ENCODE measurements around the gene TMEM192. TPM values are rescaled to one million over a fixed set of nuclear protein-coding genes. Genes with fewer than 3 reads are reported as not detected.
"Not testable (repeated sequence)": the region's sequence is repeated elsewhere in the genome, so short reads cannot be mapped to it uniquely, and the experiment has no call there.

The TMEM192 gene
- total and polyA plus RNA-seq, 2 of the 13 experiments (the other 11 are each of a cell fraction or from before 2014, with no cell fraction given) = 19.8 to 19.9 TPM

DNA sequence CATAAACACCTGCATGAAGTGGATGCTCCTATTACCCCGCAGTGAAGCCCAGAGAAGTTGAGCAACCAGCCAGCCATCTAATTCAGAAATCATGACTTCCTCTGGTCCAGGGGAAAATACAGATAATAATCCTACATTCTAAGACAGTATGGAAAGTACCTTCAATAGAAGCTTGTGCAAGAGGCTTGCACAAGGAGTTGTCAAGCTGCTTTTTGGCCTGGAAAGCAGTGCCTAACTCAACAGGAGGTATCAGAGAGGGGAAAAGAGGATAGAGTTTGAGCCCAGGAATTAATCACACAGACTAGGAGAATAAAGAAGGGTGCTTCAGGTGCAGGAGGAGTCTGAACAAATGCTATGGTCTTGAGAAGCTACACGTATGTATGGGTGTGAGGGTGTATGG is 26.7 kb downstream of the TMEM192 start:
- Histone ChIP-seq H3K27ac (ENCODE audit: extremely low read length, insufficient read depth, low read length) (no peak overlapping the region), H3K4me1 (ENCODE audit: insufficient read depth, low read length) (no peaks in the 10 kb centered on the region), H3K79me2 (ENCODE audit: insufficient read depth, low read length) (no peaks in the 10 kb centered on the region), H2AFZ (ENCODE audit: low read length) (no peak overlapping the region), H3K4me3 (replicated peaks in 1 of 3; ENCODE audit: insufficient read depth in 1 of 3, low read depth in 2 of 3, low read length in 3 of 3) (no peak overlapping the region), H3K9me3 (ENCODE audit: low read length) (no peaks in the 10 kb centered on the region), H3K36me3 (replicated peaks in 1 of 2; ENCODE audit: control insufficient read depth in 1 of 2, insufficient read depth in 2 of 2, low read length in 2 of 2) (peaks cover 8 to 28% of the 10 kb centered on the region in 2 experiments; a peak in 4 of 5 replicates), H3K4me2 (ENCODE audit: low read depth, low read length) (no peak overlapping the region), H3K27me3 (ENCODE audit: control insufficient read depth in 1 of 2, insufficient read depth in 2 of 2, low read length in 2 of 2) (no peaks in the 10 kb centered on the region), H4K20me1 (ENCODE audit: insufficient read depth, low read length) (no peaks in the 10 kb centered on the region), H3K9ac (ENCODE audit: insufficient read depth, low read depth, low read length) (no peak overlapping the region)
- 99% methylated on average over 2 of the region's 2 CpGs for WGBS (ENCODE audit: low lambda C conversion rate)
- CTCF ChIA-PET (ENCODE audit: low intra/inter-chr PET ratio, low total read pairs) = no interaction called here
- FAIRE-seq = no peak
- POLR2A ChIA-PET = no interaction called here
- in situ Hi-C loops (cut with HindIII; ENCODE audit: extremely low pct_ligation_motif_present, low pct_unique_long_range_greater_than_20kb) = no loop called here
- BruUV-seq (replicated peaks) = no TSS peak
- intact Hi-C loops (cut with micrococcal nuclease; ENCODE audit: unreplicated experiment) = no loop called here
- no peak for DNase-seq (ENCODE audit: low spot score)
- TF ChIP-seq ZNF543 (CRISPR knock-in tag; IDR thresholded peaks at IDR 0.05) (no peak), SIN3B (IDR thresholded peaks at IDR 0.05; ENCODE audit: low read length) (no peak), XBP1 (CRISPR knock-in tag; IDR thresholded peaks at IDR 0.05) (no peak), ZFP41 (CRISPR knock-in tag; IDR thresholded peaks at IDR 0.05; ENCODE audit: borderline replicate concordance) (no peak)
- TF ChIP-seq, protein P1, sequence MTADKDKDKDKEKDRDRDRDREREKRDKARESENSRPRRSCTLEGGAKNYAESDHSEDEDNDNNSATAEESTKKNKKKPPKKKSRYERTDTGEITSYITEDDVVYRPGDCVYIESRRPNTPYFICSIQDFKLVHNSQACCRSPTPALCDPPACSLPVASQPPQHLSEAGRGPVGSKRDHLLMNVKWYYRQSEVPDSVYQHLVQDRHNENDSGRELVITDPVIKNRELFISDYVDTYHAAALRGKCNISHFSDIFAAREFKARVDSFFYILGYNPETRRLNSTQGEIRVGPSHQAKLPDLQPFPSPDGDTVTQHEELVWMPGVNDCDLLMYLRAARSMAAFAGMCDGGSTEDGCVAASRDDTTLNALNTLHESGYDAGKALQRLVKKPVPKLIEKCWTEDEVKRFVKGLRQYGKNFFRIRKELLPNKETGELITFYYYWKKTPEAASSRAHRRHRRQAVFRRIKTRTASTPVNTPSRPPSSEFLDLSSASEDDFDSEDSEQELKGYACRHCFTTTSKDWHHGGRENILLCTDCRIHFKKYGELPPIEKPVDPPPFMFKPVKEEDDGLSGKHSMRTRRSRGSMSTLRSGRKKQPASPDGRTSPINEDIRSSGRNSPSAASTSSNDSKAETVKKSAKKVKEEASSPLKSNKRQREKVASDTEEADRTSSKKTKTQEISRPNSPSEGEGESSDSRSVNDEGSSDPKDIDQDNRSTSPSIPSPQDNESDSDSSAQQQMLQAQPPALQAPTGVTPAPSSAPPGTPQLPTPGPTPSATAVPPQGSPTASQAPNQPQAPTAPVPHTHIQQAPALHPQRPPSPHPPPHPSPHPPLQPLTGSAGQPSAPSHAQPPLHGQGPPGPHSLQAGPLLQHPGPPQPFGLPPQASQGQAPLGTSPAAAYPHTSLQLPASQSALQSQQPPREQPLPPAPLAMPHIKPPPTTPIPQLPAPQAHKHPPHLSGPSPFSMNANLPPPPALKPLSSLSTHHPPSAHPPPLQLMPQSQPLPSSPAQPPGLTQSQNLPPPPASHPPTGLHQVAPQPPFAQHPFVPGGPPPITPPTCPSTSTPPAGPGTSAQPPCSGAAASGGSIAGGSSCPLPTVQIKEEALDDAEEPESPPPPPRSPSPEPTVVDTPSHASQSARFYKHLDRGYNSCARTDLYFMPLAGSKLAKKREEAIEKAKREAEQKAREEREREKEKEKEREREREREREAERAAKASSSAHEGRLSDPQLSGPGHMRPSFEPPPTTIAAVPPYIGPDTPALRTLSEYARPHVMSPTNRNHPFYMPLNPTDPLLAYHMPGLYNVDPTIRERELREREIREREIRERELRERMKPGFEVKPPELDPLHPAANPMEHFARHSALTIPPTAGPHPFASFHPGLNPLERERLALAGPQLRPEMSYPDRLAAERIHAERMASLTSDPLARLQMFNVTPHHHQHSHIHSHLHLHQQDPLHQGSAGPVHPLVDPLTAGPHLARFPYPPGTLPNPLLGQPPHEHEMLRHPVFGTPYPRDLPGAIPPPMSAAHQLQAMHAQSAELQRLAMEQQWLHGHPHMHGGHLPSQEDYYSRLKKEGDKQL (CRISPR knock-in tag; IDR thresholded peaks at IDR 0.05; ENCODE audit: low read depth) = no peak
- TF ChIP-seq, protein P2, sequence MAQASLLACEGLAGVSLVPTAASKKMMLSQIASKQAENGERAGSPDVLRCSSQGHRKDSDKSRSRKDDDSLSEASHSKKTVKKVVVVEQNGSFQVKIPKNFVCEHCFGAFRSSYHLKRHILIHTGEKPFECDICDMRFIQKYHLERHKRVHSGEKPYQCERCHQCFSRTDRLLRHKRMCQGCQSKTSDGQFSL (CRISPR knock-in tag; IDR thresholded peaks at IDR 0.05) = no peak
- ATAC-seq = no peak

DNA sequence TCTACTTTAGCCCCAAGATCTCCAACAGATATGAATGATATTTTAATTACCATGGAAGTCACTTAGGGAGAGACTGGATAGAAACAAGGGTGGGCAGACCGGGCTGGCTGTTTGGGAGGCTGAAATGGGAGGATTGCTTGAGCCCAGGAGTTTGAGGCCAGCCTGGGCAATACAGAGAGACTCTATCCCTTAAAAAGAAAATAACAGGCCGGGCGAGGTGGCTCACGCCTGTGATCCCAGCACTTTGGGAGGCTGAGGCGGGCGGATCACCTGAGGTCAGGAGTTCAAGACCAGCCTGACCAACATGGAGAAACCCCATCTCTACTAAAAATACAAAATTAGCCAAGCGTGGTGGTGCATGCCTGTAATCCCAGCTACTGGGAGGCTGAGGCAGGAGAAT is 27.9 kb downstream of the TMEM192 start:
- intact Hi-C loops (cut with micrococcal nuclease; ENCODE audit: unreplicated experiment); H3K4me3 ChIP-seq (replicated peaks in 1 of 3; ENCODE audit: insufficient read depth in 1 of 3, low read depth in 2 of 3, low read length in 3 of 3); in situ Hi-C loops (cut with HindIII; ENCODE audit: extremely low pct_ligation_motif_present, low pct_unique_long_range_greater_than_20kb); H3K79me2 ChIP-seq (ENCODE audit: insufficient read depth, low read length); CTCF ChIA-PET (ENCODE audit: low intra/inter-chr PET ratio, low total read pairs); ATAC-seq; H3K27ac ChIP-seq (ENCODE audit: extremely low read length, insufficient read depth, low read length); H2AFZ ChIP-seq (ENCODE audit: low read length); FAIRE-seq; H3K27me3 ChIP-seq (ENCODE audit: control insufficient read depth in 1 of 2, insufficient read depth in 2 of 2, low read length in 2 of 2); DNase-seq (ENCODE audit: low spot score); POLR2A ChIA-PET; H3K4me2 ChIP-seq (ENCODE audit: low read depth, low read length); H3K4me1 ChIP-seq (ENCODE audit: insufficient read depth, low read length); H3K9me3 ChIP-seq (ENCODE audit: low read length); BruUV-seq (replicated peaks); H4K20me1 ChIP-seq (ENCODE audit: insufficient read depth, low read length); H3K9ac ChIP-seq (ENCODE audit: insufficient read depth, low read depth, low read length): not testable (repeated sequence)
- H3K36me3 ChIP-seq (replicated peaks in 1 of 2; ENCODE audit: control insufficient read depth in 1 of 2, insufficient read depth in 2 of 2, low read length in 2 of 2) = peaks cover 6 to 28% of the 10 kb centered on the region in 2 experiments; a peak in 4 of 5 replicates
- WGBS (ENCODE audit: low lambda C conversion rate) = over 99% methylated on average over 7 of the region's 7 CpGs

All from HepG2 (cell line).